Omental fat pad (tissue), 4 donors: Measurements from ENCODE around the gene MRPS26. TPM values are rescaled to one million over a fixed set of nuclear protein-coding genes. Genes with fewer than 3 reads are reported as not detected.
A peak's percentile ranks its signal among the peaks of the same experiment; 100 is the strongest.

Source experiments
- ATAC-seq: fragments of 150-250 bp; one replicate; pipeline ENCODE4 v1.9.1; 2016; ENCODE audit warnings: mild to moderate bottlenecking, moderate library complexity; ENCODE audit not compliant: low FRiP score
- DNase-seq: peaks from one replicate; pipeline ENCODE4 v3.0.0-alpha.2; 2019; ENCODE audit warnings: low spot score
- CTCF ChIP-seq, 3 donors: fragments of 450-650 bp; IDR thresholded peaks; one replicate each; pipeline ENCODE4 v1.5.1; 2016 to 2017; ENCODE audit warnings: antibody characterized with exemption in 3 of 3, mild to moderate bottlenecking in 3 of 3, moderate library complexity in 2 of 3
- total RNA-seq, 4 donors: library from RNA; depleted of rRNA; stranded (reverse); fragments of >200 nt; gene quantifications; one replicate each; pipeline ENCODE4 v1.1.0, GENCODE V29; 2016

Gene MRPS26
- total RNA-seq, result 10 to 100 TPM; 35.5 to 43.2 (median 37.7) TPM

- DNase-seq, result peak; percentile 51
- peak; percentile 88 for ATAC-seq
- TF ChIP-seq CTCF (IDR thresholded peaks at IDR 0.05), result no peak
Observed at GRCh38 chr20:3045816-3046676, at the start of gene MRPS26. Gene MRPS26 (plus strand): TSS chr20:3046052. CDS start chr20:3046069, 17 bp downstream.

- TF ChIP-seq CTCF (IDR thresholded peaks at IDR 0.05), result no peak
- ATAC-seq (no peak), DNase-seq (no peak)
Observed at GRCh38 chr20:2998728-2999127, 47.1 kb upstream of the MRPS26 start.

- no peak for DNase-seq
- no peak for TF ChIP-seq CTCF (IDR thresholded peaks at IDR 0.05)
- ATAC-seq, result peak; percentile 75
Observed at GRCh38 chr20:3000852-3001523, 44.9 kb upstream of the MRPS26 start.

GRCh38 chr20:3003416-3003815 lies 42.4 kb upstream of the MRPS26 start:
- no peak for DNase-seq
- ATAC-seq, result no peak
- no peak for TF ChIP-seq CTCF (IDR thresholded peaks at IDR 0.05)

- DNase-seq (no peak), ATAC-seq (peak; percentile 70)
- no peak for TF ChIP-seq CTCF (IDR thresholded peaks at IDR 0.05)
Observed at GRCh38 chr20:3010985-3011723, 34.7 kb upstream of the MRPS26 start.

- DNase-seq (no peak), ATAC-seq (peak; percentile 15)
- no peak for TF ChIP-seq CTCF (IDR thresholded peaks at IDR 0.05)
Observed at GRCh38 chr20:3011752-3012151, 34.1 kb upstream of the MRPS26 start.
